K562 (cell line): ENCODE measurements around the gene SDF4. TPM values are rescaled to one million over a fixed set of nuclear protein-coding genes. Genes with fewer than 3 reads are reported as not detected.
A peak's percentile ranks its signal among the peaks of the same experiment; 100 is the strongest.

Experiments used
- DMBX1 ChIP-seq: fragments of 250-450 bp; sonication (Bioruptor Pico); IDR thresholded peaks from 2 replicates; pipeline ENCODE4 v1.8.0; 2022; ENCODE audit warnings: inconsistent platforms, mild to moderate bottlenecking, moderate library complexity, borderline replicate concordance
- HDGF ChIP-seq: fragments of 450-650 bp; IDR thresholded peaks from 2 replicates; pipeline ENCODE4 v1.6.1; 2016
- HNRNPLL ChIP-seq: fragments of 200-400 bp; formaldehyde crosslinking; IDR thresholded peaks from 2 replicates; pipeline ENCODE4 v1.6.1; 2017; ENCODE audit warnings: low read length, low read depth, mild to moderate bottlenecking; ENCODE audit not compliant: poor library complexity, severe bottlenecking
- KDM5B ChIP-seq: fragments of 200-600 bp; sonication (generic); IDR thresholded peaks from 2 replicates; pipeline ENCODE4 v1.6.1; 2012; ENCODE audit warnings: low read depth, mild to moderate bottlenecking, moderate library complexity, low read length, control low read depth, inconsistent platforms; ENCODE audit not compliant: insufficient replicate concordance
- MAX ChIP-seq: sonication (generic); formaldehyde crosslinking; IDR thresholded peaks from 2 replicates; pipeline ENCODE4 v1.9.0; 2022; ENCODE audit warnings: mild to moderate bottlenecking, missing genetic modification reagents
- MEIS2 ChIP-seq: fragments of 450-650 bp; IDR thresholded peaks from 2 replicates; pipeline ENCODE4 v1.6.1; 2014; ENCODE audit warnings: mild to moderate bottlenecking; ENCODE audit not compliant: partially characterized antibody
- PTBP1 ChIP-seq: fragments of 200-400 bp; formaldehyde crosslinking; IDR thresholded peaks from 2 replicates; pipeline ENCODE4 v1.6.1; 2017; ENCODE audit warnings: low read depth, low read length
- RBFOX2 ChIP-seq: fragments of 200-400 bp; formaldehyde crosslinking; IDR thresholded peaks from 2 replicates; pipeline ENCODE4 v1.6.1; 2017; ENCODE audit warnings: low read depth, mild to moderate bottlenecking, low read length, moderate library complexity
- SMAD3 ChIP-seq: fragments of 450-650 bp; formaldehyde crosslinking; conservative IDR thresholded peaks from 2 replicates; pipeline ENCODE4 v1.4.0; 2020; ENCODE audit warnings: mild to moderate bottlenecking
- STAG1 ChIP-seq: sonication (generic); formaldehyde crosslinking; IDR thresholded peaks from 2 replicates; pipeline ENCODE4 v1.5.0; 2020; ENCODE audit warnings: missing genetic modification reagents, borderline replicate concordance
- TARDBP ChIP-seq: fragments of 450-650 bp; IDR thresholded peaks from 2 replicates; pipeline ENCODE4 v1.6.1; 2016
- TOE1 ChIP-seq, 2 experiments: fragments of 450-650 bp in 1 of 2; sonication (generic) in 1 of 2; formaldehyde crosslinking in 1 of 2; IDR thresholded peaks; 2 replicates each; pipeline versions ENCODE4 v1.7.1 to v1.8.0; 2016 to 2022; ENCODE audit warnings: borderline replicate concordance in 2 of 2, mild to moderate bottlenecking in 2 of 2, antibody characterized with exemption in 1 of 2, inconsistent platforms in 1 of 2, low read depth in 1 of 2, missing genetic modification reagents in 1 of 2, moderate library complexity in 1 of 2
- ZEB2 ChIP-seq: fragments of 450-650 bp; IDR thresholded peaks from 2 replicates; pipeline ENCODE4 v1.6.1; 2016
- ZFP36 ChIP-seq: fragments of 150-350 bp; IDR thresholded peaks from 2 replicates; pipeline ENCODE4 v1.6.1; 2018; ENCODE audit warnings: low read length, low read depth; ENCODE audit not compliant: partially characterized antibody
- ZNF583 ChIP-seq: fragments of 250-450 bp; sonication (Bioruptor Pico); IDR thresholded peaks from 2 replicates; pipeline ENCODE4 v1.4.0; 2020
- polyA plus RNA-seq, 8 experiments: library from polyadenylated mRNA; depleted of rRNA in 4 of 8; stranded (reverse) in 5 of 8; unstranded in 3 of 8; fragments of >200 nt; fragmentation: Nextera tagmentation in 2 of 8; fragmentation: Illumina TruSeq in 1 of 8; extraction: Ambion mirVana in 2 of 8; extraction: Trizol in 1 of 8; gene quantifications; 2 replicates each; pipeline versions ENCODE4 v1.2.1 to v1.2.3, GENCODE V29; 2011 to 2014; ENCODE audit warnings: inconsistent platforms in 1 of 8, missing spikeins in 1 of 8
- total RNA-seq, 7 experiments: library from RNA; depleted of rRNA in 6 of 7; stranded (reverse); fragments of >200 nt in 6 of 7; fragmentation: Illumina TruSeq in 2 of 7; extraction: Trizol in 2 of 7; gene quantifications; 2 replicates each; pipeline versions ENCODE4 v1.2.1 to v1.2.3, GENCODE V29; 2011 to 2021; ENCODE audit warnings: low replicate concordance in 1 of 7
- TF ChIP-seq, protein P1 (sequence below): fragments of 250-450 bp; sonication (Bioruptor Pico); IDR thresholded peaks from 2 replicates; pipeline ENCODE4 v1.4.0; 2020; ENCODE audit warnings: mild to moderate bottlenecking, moderate library complexity
- TF ChIP-seq, protein P2 (sequence below): fragments of 450-650 bp; IDR thresholded peaks from 2 replicates; pipeline ENCODE4 v1.6.1; 2016; ENCODE audit warnings: borderline replicate concordance
- TF ChIP-seq, protein P3 (sequence below): sonication (generic); formaldehyde crosslinking; IDR thresholded peaks from 2 replicates; pipeline ENCODE4 v1.8.1; 2023; ENCODE audit warnings: mild to moderate bottlenecking, missing genetic modification reagents
- TF ChIP-seq, protein P4 (sequence below): fragments of 450-650 bp; IDR thresholded peaks from 2 replicates; pipeline ENCODE4 v1.6.1; 2016

SDF4 gene
- total and polyA plus RNA-seq, 9 of the 15 experiments (the other 6 are each of a cell fraction or from before 2014, with no cell fraction given): 0.35 to 160 (median 65.2) TPM

DNA sequence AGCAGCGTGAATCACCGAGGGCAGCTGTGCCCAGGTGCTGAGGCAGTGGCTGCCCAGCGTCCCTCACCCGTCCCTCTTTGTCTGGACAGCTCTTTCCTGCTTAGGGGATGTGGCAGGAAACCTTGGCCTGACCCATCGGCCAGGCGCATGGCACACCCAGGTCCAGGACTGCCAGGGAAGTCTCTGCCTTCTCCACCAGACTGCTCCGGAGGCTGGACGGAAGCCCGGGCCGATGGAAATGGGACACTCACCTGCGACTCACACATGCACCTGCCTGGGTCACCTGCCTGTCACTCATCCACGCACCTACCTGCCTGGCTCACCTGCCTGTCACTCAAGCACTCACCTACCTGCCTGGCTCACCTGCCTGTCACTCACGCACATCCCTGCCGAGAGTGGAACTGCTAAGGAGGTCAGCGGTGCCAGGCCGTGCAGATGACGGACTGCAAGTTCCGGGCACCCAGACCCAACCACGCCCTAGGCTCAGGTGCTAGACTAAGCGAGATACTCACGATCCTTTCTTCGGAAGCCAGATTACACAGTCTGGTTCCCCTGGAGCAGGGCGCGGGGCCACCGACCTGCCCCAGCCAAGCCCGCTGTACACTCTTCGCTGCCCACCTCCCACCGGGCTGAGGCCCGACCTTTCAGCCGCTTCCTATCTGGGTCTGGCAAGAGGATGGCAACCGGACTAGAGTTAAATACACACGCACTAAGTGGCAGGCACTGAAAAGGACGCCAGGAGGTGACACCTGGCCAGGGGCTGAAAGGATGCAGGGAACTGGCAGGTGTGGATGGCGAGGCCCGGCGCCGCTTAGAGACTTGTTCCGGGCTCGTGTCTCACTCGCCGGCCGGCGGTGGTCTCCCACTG lies 40.8 kb upstream of the SDF4 start (continued):
- TF ChIP-seq, protein P1, sequence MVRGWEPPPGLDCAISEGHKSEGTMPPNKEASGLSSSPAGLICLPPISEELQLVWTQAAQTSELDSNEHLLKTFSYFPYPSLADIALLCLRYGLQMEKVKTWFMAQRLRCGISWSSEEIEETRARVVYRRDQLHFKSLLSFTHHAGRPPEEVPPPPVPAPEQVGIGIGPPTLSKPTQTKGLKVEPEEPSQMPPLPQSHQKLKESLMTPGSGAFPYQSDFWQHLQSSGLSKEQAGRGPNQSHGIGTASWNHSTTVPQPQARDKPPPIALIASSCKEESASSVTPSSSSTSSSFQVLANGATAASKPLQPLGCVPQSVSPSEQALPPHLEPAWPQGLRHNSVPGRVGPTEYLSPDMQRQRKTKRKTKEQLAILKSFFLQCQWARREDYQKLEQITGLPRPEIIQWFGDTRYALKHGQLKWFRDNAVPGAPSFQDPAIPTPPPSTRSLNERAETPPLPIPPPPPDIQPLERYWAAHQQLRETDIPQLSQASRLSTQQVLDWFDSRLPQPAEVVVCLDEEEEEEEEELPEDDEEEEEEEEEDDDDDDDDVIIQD: no peak
- TF ChIP-seq MAX (CRISPR knock-in tag) (peak; percentile 20; the same call in 1 of the 2 replicates), HNRNPLL (peak; percentile 12), ZFP36 (no peak), STAG1 (CRISPR knock-in tag) (0 out of 2 replicates have a peak, but pooled peaks have one; percentile 19), HDGF (no peak), DMBX1 (CRISPR knock-in tag) (no peak), KDM5B (peak; percentile 42), ZNF583 (CRISPR knock-in tag) (0 out of 2 replicates have a peak, but pooled peaks have one; percentile 36), RBFOX2 (peak; percentile 19; the same call in 1 of the 2 replicates), TOE1 (IDR thresholded peaks at IDR 0.05; ENCODE audit: borderline replicate concordance) (no peak), TOE1 (CRISPR knock-in tag; IDR thresholded peaks at IDR 0.05; ENCODE audit: borderline replicate concordance, low read depth) (0 out of 2 replicates have a peak, but pooled peaks have one; percentile 70), MEIS2 (no peak), SMAD3 (CRISPR knock-in tag) (no peak), TARDBP (no peak), ZEB2 (no peak), PTBP1 (0 out of 2 replicates have a peak, but pooled peaks have one; percentile 28)
- TF ChIP-seq, protein P2, sequence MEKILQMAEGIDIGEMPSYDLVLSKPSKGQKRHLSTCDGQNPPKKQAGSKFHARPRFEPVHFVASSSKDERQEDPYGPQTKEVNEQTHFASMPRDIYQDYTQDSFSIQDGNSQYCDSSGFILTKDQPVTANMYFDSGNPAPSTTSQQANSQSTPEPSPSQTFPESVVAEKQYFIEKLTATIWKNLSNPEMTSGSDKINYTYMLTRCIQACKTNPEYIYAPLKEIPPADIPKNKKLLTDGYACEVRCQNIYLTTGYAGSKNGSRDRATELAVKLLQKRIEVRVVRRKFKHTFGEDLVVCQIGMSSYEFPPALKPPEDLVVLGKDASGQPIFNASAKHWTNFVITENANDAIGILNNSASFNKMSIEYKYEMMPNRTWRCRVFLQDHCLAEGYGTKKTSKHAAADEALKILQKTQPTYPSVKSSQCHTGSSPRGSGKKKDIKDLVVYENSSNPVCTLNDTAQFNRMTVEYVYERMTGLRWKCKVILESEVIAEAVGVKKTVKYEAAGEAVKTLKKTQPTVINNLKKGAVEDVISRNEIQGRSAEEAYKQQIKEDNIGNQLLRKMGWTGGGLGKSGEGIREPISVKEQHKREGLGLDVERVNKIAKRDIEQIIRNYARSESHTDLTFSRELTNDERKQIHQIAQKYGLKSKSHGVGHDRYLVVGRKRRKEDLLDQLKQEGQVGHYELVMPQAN: 0 out of 2 replicates have a peak, but pooled peaks have one; percentile 21
- TF ChIP-seq, protein P3, sequence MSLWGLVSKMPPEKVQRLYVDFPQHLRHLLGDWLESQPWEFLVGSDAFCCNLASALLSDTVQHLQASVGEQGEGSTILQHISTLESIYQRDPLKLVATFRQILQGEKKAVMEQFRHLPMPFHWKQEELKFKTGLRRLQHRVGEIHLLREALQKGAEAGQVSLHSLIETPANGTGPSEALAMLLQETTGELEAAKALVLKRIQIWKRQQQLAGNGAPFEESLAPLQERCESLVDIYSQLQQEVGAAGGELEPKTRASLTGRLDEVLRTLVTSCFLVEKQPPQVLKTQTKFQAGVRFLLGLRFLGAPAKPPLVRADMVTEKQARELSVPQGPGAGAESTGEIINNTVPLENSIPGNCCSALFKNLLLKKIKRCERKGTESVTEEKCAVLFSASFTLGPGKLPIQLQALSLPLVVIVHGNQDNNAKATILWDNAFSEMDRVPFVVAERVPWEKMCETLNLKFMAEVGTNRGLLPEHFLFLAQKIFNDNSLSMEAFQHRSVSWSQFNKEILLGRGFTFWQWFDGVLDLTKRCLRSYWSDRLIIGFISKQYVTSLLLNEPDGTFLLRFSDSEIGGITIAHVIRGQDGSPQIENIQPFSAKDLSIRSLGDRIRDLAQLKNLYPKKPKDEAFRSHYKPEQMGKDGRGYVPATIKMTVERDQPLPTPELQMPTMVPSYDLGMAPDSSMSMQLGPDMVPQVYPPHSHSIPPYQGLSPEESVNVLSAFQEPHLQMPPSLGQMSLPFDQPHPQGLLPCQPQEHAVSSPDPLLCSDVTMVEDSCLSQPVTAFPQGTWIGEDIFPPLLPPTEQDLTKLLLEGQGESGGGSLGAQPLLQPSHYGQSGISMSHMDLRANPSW (CRISPR knock-in tag): 0 out of 2 replicates have a peak, but pooled peaks have one; percentile 4
- TF ChIP-seq, protein P4, sequence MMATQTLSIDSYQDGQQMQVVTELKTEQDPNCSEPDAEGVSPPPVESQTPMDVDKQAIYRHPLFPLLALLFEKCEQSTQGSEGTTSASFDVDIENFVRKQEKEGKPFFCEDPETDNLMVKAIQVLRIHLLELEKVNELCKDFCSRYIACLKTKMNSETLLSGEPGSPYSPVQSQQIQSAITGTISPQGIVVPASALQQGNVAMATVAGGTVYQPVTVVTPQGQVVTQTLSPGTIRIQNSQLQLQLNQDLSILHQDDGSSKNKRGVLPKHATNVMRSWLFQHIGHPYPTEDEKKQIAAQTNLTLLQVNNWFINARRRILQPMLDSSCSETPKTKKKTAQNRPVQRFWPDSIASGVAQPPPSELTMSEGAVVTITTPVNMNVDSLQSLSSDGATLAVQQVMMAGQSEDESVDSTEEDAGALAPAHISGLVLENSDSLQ: peak; percentile 82
